ENCODE measurements around the gene LHX3. TPM values are rescaled to one million over a fixed set of nuclear protein-coding genes. Genes with fewer than 3 reads are reported as not detected.

The LHX3 gene
- total and polyA plus RNA-seq, 2 donors (not counting 1 experiment from before 2014, with no cell fraction given): 0.07 to 0.30 TPM

DNA sequence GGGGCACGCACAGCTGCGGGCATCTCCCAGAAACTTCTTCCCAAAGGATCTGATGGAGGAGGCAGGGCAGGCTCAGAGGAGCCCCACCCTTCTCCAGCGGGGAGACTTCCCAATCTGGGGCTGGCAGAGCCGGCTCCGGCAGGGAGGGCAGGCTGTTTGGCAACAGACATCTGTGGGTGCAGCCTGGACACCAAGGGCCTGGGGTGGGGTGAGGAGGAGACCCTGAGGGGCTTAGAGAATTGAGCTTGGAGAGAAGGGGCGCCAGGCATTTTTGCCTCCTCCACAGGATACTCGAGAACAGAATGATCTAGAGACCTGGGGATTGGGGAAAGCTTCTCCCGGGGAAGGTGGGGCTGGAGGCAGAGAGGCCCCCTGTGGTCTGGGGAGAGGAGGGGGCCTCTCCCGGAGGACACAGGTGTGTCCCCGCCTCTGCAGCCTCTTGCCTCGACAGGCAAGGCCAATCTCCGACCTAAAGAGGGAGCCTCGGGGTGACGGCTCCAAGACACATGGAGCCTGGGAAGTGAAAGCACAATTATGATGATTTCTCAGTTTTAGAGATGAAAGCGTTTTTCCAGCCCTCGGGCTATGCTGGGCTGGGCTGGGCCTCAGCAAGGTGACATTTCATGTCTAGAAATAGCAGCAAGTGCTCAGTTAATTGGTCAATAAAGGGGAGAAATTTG, 8.4 kb downstream of the LHX3 start:
- H4K20me1 ChIP-seq (ENCODE audit: control insufficient read depth, insufficient read depth, low read length, poor library complexity, severe bottlenecking): no peaks in the 10 kb centered on the region
- peaks cover 25% of the 10 kb centered on the region for H3K27me3 Mint-ChIP-seq
- no peak overlapping the region for H3K9ac ChIP-seq (ENCODE audit: low read length)
- peaks cover 0 to 56% (median 0%) of the 10 kb centered on the region in 3 donors for H3K9me3 ChIP-seq (ENCODE audit: control extremely low read depth in 1 of 3, control insufficient read depth in 2 of 3, insufficient read depth in 1 of 3, low read length in 2 of 3)
- H2AFZ ChIP-seq (ENCODE audit: insufficient read depth, low read depth, low read length, poor library complexity, severe bottlenecking): no peak overlapping the region
- no peak overlapping the region for H3K27ac Mint-ChIP-seq
- TF ChIP-seq, protein P1, sequence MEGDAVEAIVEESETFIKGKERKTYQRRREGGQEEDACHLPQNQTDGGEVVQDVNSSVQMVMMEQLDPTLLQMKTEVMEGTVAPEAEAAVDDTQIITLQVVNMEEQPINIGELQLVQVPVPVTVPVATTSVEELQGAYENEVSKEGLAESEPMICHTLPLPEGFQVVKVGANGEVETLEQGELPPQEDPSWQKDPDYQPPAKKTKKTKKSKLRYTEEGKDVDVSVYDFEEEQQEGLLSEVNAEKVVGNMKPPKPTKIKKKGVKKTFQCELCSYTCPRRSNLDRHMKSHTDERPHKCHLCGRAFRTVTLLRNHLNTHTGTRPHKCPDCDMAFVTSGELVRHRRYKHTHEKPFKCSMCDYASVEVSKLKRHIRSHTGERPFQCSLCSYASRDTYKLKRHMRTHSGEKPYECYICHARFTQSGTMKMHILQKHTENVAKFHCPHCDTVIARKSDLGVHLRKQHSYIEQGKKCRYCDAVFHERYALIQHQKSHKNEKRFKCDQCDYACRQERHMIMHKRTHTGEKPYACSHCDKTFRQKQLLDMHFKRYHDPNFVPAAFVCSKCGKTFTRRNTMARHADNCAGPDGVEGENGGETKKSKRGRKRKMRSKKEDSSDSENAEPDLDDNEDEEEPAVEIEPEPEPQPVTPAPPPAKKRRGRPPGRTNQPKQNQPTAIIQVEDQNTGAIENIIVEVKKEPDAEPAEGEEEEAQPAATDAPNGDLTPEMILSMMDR (IDR thresholded peaks at IDR 0.05): no peak
- no peak for TF ChIP-seq EZH2 (IDR thresholded peaks at IDR 0.05; ENCODE audit: borderline replicate concordance, insufficient read depth, low read depth, low read length, poor library complexity, severe bottlenecking)
- H3K27ac ChIP-seq (ENCODE audit: low read length in 2 of 2): no peak overlapping the region
- peaks cover 45 to 51% of the 10 kb centered on the region in 2 donors for H3K4me1 ChIP-seq (ENCODE audit: control insufficient read depth in 2 of 2, insufficient read depth in 2 of 2, low read length in 2 of 2)
- no peaks in the 10 kb centered on the region for H3K36me3 ChIP-seq (replicated peaks in 1 of 2; ENCODE audit: control extremely low read depth in 1 of 2, control insufficient read depth in 1 of 2, extremely low read depth in 1 of 2, insufficient read depth in 2 of 2, low read length in 1 of 2)
- H3K79me2 ChIP-seq (ENCODE audit: control insufficient read depth, insufficient read depth, low read length): no peaks in the 10 kb centered on the region
- H3K9me3 Mint-ChIP-seq (ENCODE audit: insufficient read depth): no peaks in the 10 kb centered on the region
- ChIA-PET CTCF (interaction anchor here (0.6 to 1.0 kb wide), 4 partner anchors 14 to 229 kb away, joined by 3 to 5 read pairs (median 4); no protein-coding TSS in a partner anchor), POLR2A (no interaction called here)
- H3K4me3 Mint-ChIP-seq: peak overlapping the region; percentile 49
- DNase-seq (no peak), ATAC-seq (ENCODE audit: low read depth) (no peak)
- peaks cover 28% of the 10 kb centered on the region for H3K4me1 Mint-ChIP-seq
- WGBS (ENCODE audit: insufficient coverage): 8% methylated on average over 16 of the region's 16 CpGs
- H3K4me3 ChIP-seq (ENCODE audit: control extremely low read depth in 1 of 5, extremely low read depth in 1 of 5, insufficient read depth in 1 of 5, low read depth in 2 of 5, low read length in 4 of 5): no peak overlapping the region
- peaks cover 0 to 90% (median 54%) of the 10 kb centered on the region in 4 experiments for H3K27me3 ChIP-seq (replicated peaks in 1 of 4; ENCODE audit: control extremely low read depth in 1 of 4, control insufficient read depth in 3 of 4, insufficient read depth in 4 of 4, low read length in 3 of 4)
- H3K4me2 ChIP-seq (replicated peaks; ENCODE audit: low read depth, low read length, poor library complexity, severe bottlenecking): peak overlapping the region; percentile 27
- intact Hi-C loops (cut with micrococcal nuclease): no loop called here

DNA sequence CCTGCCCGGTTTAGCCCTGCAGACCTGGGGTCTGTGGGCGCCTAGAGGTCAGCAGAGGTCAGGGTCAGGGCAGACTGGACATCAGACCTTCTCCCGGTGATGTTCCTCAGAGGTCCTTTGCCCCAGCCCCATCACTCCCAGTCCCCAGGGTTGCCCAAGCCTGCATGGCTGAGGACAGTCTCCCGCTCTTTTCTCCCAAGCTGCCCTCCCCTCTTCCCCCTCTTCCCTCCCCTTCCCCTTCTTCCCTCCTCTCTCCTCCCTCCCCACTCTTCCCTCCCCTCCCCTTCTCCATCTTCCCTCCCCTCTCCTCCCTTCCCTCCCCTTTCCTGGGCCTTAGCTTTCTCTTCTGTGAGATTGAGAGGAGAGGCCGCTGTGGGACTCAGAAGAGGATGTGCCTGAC, 10.4 kb downstream of the LHX3 start:
- Histone ChIP-seq H3K9ac (ENCODE audit: low read length) (no peak overlapping the region), H3K79me2 (ENCODE audit: control insufficient read depth, insufficient read depth, low read length) (no peaks in the 10 kb centered on the region), H3K36me3 (replicated peaks in 1 of 2; ENCODE audit: control extremely low read depth in 1 of 2, control insufficient read depth in 1 of 2, extremely low read depth in 1 of 2, insufficient read depth in 2 of 2, low read length in 1 of 2) (no peaks in the 10 kb centered on the region), H3K4me3 (ENCODE audit: control extremely low read depth in 1 of 5, extremely low read depth in 1 of 5, insufficient read depth in 1 of 5, low read depth in 2 of 5, low read length in 4 of 5) (no peak overlapping the region), H3K4me1 (ENCODE audit: control insufficient read depth in 2 of 2, insufficient read depth in 2 of 2, low read length in 2 of 2) (peaks cover 43 to 51% of the 10 kb centered on the region in 2 donors), H4K20me1 (ENCODE audit: control insufficient read depth, insufficient read depth, low read length, poor library complexity, severe bottlenecking) (no peaks in the 10 kb centered on the region), H3K27me3 (replicated peaks in 1 of 4; ENCODE audit: control extremely low read depth in 1 of 4, control insufficient read depth in 3 of 4, insufficient read depth in 4 of 4, low read length in 3 of 4) (peaks cover 0 to 90% (median 47%) of the 10 kb centered on the region in 4 experiments), H3K27ac (ENCODE audit: low read length in 2 of 2) (no peak overlapping the region), H3K4me2 (replicated peaks; ENCODE audit: low read depth, low read length, poor library complexity, severe bottlenecking) (no peak overlapping the region), H2AFZ (ENCODE audit: insufficient read depth, low read depth, low read length, poor library complexity, severe bottlenecking) (no peak overlapping the region), H3K9me3 (ENCODE audit: control extremely low read depth in 1 of 3, control insufficient read depth in 2 of 3, insufficient read depth in 1 of 3, low read length in 2 of 3) (peaks cover 0 to 43% (median 0%) of the 10 kb centered on the region in 3 donors)
- Mint-ChIP-seq H3K4me3 (no peak overlapping the region), H3K27ac (no peak overlapping the region), H3K27me3 (peaks cover 34% of the 10 kb centered on the region), H3K9me3 (ENCODE audit: insufficient read depth) (no peaks in the 10 kb centered on the region), H3K4me1 (peaks cover 31% of the 10 kb centered on the region)
- ChIA-PET CTCF (interaction anchor here (1.0 kb wide), 1 partner anchor 74 kb away, joined by 3 read pairs; no protein-coding TSS in a partner anchor), POLR2A (no interaction called here)
- WGBS (ENCODE audit: insufficient coverage): 10% methylated on average over 4 of the region's 5 CpGs
- ATAC-seq (ENCODE audit: low read depth) (no peak), DNase-seq (no peak)
- intact Hi-C loops (cut with micrococcal nuclease): loop anchor here (5.0 kb wide), 1 partner anchor 43 kb away; no protein-coding TSS in a partner anchor
- TF ChIP-seq EZH2 (IDR thresholded peaks at IDR 0.05; ENCODE audit: borderline replicate concordance, insufficient read depth, low read depth, low read length, poor library complexity, severe bottlenecking): no peak
- TF ChIP-seq, protein P1 (IDR thresholded peaks at IDR 0.05): no peak

Measured in B cell (primary cell).